ENCODE data around the gene ANO10.
A peak's percentile ranks its signal among the peaks of the same experiment; 100 is the strongest.
"Not testable (repeated sequence)": the region's sequence is repeated elsewhere in the genome, so short reads cannot be mapped to it uniquely, and the experiment has no call there.

ANO10 gene

DNA sequence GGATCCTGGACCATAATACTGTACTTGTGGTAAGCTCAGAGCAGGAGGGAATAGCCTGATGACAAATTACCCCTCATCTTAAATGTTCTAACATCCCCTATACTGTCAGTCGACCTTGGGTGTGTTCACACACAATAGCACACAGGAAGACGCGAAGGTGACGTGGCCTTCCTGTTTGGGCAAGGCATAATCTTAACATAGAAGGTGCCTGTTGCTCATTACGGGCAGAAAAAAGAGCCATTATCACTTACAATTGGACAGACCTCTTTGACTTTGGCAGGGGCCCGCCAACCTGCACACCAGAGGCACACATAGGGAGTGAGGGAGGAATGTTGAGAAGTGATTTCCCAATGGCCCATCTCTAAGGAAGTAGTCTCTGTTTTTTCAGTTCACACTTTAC, 144.2 kb downstream of the ANO10 start:
- peak; percentile 53 for DNase-seq (ENCODE audit: low read depth)

DNA sequence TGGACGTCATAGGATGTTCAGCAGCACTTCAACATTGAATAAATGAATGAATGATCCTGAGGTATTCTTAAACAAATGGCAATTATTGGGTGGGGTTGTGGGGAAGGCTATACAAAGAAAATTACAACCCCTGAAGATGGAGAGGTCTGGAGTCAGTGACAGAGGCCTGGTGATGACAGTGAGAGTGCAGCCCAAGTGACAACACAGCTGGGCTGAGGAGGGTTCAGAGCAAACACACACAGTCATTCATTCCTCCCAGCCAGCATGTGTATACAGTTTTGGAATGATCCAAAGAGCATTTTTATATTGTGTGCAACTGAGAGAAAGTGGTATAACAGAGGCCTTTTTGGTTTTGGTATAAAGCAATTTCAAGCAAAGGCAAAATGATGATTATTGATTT, 148.1 kb downstream of the ANO10 start:
- no peak for DNase-seq (ENCODE audit: low read depth)

DNA sequence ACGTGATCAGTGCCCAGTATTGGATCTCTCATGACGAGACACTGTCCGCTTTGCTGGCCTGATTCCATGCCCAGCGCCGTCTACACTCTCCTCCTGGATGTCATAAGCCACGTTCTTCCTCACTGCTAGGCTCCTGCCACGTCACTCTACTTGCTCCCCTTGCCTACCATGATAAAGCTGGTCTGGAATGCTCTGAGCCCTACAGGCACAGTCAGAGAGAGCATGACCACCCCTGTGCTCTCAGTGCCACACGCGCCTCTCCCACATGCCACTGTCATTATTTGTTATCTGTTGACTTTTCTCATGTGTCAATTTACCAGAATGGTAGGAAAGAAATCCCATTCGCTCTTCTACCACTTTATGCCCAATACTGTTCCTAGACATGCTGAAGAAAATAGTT, 148.6 kb downstream of the ANO10 start:
- no peak for DNase-seq (ENCODE audit: low read depth)

DNA sequence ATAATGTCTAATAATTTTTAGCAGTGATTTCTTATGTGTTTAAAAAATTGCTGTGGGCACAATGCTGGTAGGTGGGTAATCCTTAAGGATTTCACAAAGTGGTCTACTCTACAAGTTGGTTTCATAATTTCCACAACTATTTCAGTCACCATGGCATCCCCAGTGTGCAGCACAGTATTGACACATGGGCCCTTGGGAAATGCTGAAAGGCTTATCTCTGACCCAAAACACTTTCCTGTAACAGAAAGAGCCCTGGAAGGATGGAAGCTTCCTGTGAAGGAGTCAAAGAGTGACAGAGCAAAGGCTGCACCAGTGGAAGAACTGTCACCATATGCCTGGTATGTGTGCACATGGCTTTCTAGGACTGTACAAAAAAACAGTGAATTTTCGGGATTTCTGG, 153.7 kb downstream of the ANO10 start:
- DNase-seq (ENCODE audit: low read depth), result no peak

DNA sequence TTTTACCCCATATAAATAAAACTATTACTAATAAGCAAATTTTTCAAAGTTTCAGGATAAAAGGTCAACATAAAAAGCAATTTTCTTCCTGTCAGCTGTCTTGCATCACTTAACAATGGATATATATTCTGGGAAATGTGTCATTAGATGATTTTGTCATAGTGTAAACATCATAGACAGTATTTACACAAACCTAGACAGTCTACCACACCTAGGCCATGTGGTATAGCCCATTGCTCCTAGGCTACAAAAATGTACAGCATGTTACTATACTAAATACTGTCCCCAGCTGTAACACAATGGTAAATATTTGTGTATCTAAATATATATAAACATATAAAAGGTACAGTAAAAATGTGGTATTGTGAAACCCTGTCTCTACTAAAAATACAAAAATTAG, 156.7 kb downstream of the ANO10 start:
- DNase-seq (ENCODE audit: low read depth), result no peak

DNA sequence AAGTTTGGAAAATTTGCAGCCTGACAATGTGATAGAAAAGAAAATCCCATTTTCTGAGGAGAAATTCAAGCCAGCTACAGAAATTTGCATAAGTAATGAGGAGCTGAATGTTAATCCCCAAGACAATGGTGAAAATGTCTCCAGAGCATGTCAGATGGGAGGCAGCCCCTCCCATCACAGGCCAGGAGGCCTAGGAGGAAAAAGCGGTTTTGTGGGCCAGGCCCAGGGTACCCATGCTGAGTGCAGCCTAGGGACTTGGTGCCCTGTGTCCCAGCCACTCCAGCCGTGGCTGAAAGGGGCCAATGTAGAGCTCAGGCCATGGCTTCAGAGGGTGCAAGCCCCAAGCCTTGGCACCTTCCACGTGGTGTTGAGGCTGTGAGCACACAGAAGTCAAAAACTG, 159.2 kb downstream of the ANO10 start:
- not testable (repeated sequence) for DNase-seq (ENCODE audit: low read depth)

DNA sequence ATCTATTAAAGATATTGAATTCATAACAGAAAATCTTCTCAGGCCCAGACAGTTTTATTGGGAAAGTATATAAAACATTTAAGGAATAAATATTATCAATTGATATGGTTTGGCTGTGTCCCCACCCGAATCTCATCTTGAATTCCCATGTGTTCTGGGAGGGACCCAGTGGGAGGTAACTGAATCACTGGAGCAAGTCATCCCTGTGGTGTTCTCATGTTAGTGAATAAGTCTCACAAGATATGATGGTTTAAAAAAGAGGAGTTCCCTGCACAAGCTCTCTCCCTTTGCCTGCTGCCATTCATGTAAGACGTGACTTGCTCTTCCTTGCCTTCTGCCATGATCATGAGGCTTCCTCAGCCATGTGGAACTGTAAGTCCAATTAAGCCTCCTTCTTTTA, 160.5 kb downstream of the ANO10 start:
- no peak for DNase-seq (ENCODE audit: low read depth)

DNA sequence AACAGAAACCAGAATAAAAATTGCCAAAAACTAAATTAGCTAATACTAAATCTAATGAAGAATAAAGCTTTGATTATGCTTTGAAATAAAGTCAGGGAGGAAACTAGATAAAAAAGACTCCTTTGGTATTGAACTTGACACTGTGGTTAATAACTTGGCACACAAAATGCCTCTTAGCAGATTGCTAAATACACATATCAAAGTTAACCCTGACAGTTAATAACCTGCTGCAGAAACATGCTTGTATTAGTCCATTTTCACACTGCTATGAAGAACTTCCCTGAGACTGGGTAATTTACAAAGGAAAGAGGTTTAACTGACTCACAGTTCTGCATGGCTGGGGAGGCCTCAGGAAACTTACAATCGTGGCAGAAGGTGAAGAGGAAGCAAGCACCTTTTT, 164.8 kb downstream of the ANO10 start:
- not testable (repeated sequence) for DNase-seq (ENCODE audit: low read depth)

DNA sequence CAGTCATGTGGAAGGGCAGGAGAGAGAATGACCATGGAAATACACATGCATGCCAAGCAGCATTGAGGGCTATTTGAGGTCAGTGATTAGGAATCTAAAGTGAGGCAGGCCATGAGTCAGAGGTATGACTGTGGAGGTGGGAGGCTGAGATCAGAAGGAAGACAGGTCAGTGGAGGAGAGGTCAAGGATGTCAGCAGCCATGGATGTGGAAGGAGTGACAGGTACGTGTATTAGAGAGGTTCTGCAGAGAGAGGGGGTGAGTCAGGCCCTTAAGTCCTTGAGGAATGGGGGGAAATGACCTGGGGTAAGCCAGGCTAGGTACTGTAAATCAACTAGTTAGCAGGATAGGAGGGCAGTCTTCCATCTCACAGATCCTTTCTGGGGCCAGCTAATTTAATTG, 166.6 kb downstream of the ANO10 start:
- DNase-seq (ENCODE audit: low read depth), result no peak

DNA sequence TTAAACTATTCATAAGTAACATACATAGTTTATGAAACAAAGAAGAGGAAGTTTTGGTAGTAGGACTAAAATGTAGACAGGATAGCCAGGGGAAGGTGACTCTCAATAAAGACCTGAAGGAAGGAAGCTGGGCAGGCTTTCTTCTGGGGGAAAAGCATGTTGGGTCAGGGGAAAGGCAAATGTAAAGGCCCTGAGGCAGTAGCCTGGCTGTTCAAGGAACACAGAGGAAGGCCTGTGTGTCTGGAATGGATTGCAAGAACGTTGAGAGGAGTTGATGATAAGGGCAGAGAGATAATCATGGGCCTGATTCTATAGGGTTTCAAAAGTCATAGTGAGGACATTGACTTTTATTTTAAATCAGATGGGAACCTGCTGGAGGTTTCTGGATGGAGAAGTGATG, 167.8 kb downstream of the ANO10 start:
- no peak for DNase-seq (ENCODE audit: low read depth)

DNA sequence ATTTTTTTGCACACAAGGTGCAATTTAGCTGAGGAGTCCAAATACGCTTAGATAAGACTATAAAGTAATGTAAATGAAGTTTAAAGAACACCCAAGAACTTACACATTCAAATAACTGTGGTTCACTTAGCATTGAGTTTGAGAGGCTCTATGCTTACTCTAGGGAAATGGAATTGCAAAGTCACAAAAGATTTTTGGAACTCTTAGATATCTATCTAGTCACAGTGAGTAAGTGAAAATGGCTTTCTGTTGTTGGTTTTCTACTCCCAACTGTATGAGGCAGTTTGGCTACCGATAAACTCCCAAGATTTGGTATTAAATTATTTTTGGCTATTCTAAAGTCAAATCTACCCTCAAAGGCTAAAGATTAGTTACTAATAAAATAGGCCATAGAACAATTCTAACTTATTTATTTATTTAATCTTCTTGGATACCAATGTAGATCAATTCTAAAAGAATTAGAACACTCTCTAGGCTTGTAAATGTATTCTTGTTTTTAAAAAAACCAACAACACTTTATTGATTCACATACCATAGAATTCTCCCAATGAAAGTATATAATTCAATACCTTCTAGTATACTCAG, 170.0 kb downstream of the ANO10 start:
- DNase-seq (ENCODE audit: low read depth), result no peak

DNA sequence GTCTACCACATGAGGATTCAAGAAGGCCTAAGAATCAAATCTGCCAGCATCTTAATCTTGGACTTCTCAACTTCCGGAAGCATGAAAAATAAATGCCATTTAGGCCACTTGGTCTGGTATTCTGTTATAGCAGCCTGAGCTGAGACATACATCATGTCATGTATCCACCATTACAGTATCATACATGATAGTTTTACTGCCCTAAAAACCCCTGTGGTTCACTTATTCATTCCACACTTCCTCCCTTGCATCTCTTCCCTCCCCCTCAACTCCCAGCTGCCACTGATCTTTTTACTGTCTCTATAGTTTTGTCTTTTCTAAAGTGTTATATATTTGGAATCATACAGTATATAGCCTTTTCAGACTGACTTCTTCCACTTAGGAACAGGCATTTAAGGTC, 173.7 kb downstream of the ANO10 start:
- no peak for DNase-seq (ENCODE audit: low read depth)

DNA sequence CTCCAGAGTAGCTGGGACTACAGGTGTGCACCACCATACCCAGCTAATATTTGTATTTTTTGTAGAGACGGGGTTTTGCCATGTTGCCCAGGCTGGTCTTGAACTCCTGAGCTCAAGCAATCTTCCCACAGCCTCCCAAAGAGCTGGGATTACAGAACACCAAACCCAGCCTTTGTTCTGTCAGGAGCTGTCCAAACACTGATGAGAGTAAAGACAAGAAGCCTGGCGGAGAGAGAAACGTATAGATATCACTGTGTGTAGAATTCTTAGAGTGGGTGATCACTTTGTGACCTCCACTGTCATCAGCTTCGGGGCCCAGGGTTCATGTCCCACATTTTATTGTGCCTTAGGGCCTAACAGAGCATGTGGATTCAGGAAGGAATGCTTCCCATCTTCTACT, 176.0 kb downstream of the ANO10 start:
- DNase-seq (ENCODE audit: low read depth), result no peak

DNA sequence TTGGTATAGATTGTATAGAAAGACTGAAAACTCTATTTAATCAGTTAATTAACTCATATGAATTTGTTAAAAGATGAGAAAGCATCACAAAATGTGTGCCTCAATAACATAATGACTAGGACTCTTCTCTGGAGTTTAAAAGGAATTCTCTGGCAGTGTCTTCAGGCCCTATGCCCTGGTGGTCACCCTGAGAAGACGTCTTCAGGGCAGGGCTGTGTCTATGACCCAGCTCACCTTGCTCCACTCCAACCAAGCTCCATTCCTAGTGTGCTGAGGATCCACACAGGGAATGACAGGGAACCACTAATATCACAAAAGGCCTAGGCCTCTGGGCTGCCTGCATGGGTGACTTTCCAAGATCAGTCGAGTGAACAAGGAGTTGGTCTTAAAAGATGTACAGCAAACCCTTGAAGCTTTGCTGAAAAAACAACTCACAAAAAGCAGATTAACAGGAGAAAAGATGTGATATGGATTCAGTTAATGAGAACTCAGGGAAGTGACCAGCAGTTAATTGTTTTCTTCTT, 178.9 kb downstream of the ANO10 start:
- no peak for DNase-seq (ENCODE audit: low read depth)

DNA sequence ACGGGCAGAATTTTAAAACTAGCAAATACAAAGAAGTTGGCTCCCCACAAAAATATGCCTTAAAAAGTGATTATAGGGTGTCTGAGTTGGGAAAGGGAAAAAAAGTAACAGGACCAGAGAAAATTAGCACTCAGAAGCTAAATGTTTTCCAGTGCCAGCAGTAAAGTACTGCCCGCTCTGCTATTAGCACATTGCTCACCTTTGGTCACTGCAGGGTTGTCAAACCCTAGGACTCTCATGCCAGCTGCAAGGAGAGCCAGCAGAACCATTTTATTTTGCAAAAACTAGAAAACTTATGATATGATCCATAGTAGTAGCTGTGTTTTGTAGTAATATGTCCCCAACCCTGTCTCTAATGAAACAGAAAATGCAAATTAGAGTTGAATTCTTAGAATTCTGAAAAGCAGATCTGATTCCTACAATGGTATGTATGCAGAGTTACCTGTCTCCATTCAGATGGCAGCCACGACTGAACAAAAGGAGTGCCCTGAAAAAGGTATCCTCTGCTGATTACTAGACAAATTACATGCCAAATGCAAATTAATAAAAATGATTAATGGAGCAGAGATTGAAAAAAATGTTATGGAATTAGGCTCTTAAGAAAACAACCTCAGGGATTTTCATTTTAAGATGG, 185.2 kb downstream of the ANO10 start:
- DNase-seq (ENCODE audit: low read depth), result no peak

DNA sequence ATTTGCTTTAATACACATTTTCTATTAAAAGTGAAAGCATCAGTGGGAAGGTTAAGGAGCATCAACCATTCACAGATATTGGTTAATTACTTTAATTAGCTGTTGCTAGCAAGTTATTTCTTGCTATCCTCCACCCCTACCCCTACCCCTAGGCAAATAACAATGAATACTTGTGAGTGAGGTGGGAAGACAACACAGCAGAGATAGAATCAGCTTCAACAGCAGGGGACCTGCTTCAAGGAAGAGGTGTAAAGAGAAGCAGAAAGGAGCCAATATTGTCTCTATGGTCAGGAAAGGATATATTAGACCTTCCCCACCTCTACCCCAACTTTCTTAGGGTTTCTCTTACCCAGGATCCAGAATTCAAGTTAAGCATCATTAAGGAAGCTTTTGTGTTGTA, 186.1 kb downstream of the ANO10 start:
- no peak for DNase-seq (ENCODE audit: low read depth)

DNA sequence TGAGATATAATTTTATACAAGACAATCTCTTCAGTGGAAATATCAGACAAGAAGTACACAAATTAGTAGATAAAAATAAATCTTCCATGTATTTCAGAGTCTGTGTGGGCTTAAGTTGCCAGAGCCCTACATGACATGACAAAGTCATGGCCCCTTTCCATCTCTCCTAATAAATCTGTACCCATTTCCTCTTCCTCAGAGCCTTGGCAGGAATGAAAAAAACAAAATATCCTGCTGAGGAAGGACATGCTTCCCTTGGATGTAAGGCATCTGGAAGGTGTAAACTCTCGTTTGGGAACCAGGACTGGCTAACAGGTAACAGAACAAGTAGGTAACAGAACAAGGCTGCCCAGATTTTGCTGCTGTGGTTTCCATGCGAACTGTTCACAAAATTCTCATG, 187.4 kb downstream of the ANO10 start:
- DNase-seq (ENCODE audit: low read depth), result no peak

DNA sequence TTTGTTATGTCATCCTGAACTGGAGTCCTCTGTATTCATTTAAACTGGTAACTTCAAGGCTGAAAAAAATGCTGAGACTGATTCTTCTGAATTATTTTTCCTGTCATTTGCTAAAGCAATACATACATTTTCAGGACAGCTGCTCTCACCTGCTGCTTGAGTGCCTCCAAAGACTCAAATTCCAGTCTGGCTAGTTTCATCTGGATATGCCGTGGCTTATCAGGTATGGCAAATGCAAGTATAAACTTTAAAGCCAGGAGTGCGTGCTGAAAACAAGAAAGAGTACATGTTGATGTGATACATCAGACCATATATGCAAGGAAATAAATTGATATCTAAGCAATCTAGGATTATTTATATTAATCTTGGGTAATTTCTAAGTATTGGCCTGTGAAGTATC, 189.3 kb downstream of the ANO10 start:
- DNase-seq (ENCODE audit: low read depth), result no peak

DNA sequence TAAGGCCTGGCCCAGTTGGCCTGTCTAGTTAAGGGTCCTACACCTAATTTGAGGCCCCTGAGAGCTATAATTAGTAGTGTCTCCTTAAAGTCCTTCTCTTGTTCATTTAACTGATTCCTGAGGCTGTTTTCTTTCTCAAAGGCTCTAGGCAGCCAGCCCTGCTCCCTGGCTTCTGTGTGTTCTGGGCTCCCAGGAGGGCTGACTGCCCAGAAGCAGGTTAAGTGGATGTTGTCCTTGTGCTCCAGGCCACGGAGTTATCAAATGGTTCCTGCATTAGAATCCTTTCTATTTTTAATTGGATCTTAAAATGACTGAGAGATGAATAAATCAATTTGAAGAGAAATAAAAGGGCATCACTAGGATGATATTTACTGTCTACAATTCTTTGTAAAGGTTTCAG, 195.4 kb downstream of the ANO10 start:
- DNase-seq (ENCODE audit: low read depth), result no peak

DNA sequence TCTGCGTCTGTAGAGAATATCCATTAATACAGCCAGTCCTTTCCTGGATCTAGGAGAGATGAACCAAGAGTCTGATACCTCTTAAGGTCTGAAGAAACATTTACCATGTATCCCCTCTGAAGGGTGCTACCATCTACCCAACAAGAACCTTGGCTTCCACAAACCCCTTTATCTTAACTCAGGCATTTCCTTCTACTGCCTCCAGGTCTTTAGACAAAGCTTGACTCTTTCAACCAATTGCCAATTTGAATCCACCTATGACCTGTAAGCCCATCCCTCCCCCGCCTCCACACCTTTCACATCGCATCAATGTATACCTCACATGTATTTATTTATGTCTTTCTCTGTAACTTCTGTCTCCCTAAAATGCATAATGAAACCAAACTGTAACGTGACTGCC, 196.0 kb downstream of the ANO10 start:
- DNase-seq (ENCODE audit: low read depth), result no peak

DNA sequence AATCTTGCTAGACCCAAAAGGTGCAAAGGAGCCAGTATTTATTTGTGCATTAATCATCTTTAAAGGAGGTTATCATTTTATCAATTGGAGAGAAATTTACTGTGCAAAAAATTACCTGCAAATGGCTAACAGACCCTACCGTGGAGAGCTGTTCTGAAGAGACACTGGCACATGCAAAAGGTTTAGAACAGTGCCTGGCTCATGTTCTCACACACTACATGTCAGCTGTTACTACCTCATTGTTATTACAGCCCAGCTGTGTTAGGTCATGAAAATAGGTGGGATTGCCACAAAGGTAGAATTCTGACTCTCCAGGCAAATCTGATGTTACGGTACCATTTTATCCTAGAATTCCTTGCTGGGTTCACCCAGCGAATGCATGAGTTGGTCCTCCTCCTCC, 198.2 kb downstream of the ANO10 start:
- no peak for DNase-seq (ENCODE audit: low read depth)

DNA sequence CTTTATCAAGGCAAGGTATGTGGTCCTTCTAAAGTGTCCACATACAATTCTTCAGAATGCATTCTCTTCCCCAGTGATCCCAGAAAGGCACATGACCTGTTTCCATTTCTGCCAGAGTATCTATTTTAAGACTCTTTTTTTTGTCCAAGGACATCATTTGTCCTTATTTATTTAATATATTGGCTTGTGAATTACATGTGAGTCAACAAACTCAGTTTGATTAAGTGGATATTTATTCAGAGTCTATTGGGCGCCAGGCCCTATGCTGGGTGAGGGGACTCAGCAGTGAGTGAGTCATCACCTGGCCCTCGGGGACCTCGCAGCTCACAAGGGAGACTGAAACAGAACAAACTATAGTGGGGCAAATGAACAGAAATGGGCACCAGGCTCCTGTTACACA, 198.7 kb downstream of the ANO10 start:
- no peak for DNase-seq (ENCODE audit: low read depth)

DNA sequence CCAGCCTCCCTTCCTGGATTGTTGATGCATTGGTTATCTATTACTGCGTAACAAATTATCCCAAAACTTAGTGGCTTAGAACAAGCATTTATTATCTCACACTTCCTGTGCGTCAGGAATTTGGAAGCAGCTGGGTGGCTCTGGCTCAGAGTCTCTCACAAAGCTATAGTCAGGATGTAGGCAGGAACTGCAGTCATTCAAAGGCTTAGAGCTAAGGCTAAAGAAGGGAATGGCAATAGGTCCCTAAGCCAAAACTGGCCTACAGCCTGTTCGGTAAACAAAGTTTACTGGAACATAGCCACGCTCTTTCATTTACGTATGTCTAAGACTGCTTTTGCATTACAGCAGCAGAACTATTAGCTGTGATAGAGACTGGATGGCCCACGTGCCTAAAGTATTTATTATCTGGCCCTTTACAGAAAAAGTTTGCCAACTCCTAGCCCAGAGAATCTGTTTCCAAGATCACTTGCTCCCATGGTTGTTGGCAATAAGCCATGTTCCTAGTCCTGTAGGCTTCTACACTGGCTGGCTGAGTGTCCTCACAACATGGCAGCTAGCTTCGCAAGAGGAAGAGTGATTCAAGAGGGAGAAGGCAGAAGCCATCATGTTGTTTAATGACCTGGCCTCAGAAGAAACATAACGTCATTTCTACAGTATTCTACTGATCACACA, 203.1 kb downstream of the ANO10 start:
- no peak for DNase-seq (ENCODE audit: low read depth)

DNA sequence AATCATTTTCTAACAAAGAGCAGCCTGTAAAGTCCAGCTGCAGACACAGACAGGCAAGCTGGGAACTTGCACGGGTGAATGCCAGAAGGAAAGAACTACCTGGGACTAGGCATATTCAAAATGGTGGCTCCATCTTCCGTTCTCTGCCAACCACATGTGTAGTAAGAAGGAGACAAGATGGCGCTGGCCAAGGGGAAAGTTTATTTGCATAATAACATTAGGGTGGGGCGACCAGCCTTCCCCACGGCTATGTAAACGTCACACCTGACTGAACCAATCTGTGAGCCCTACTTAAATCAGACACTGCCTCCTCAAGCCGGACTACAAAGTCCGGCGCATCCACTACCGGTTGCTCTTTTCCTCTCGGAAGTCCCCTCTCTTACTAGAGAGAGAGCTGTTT, 204.7 kb downstream of the ANO10 start:
- no peak for DNase-seq (ENCODE audit: low read depth)
